DMS 273 (cell line): Measurements from ENCODE around the gene TMEM266.
"Not testable (repeated sequence)": the region's sequence is repeated elsewhere in the genome, so short reads cannot be mapped to it uniquely, and the experiment has no call there.

Source experiments
- DNase-seq: peaks from one replicate; lab custom pipeline; 2025; ENCODE audit not compliant: unreplicated experiment; lab: John Stamatoyannopoulos, UW

TMEM266 gene

GRCh38 chr15:76059320-76060117 lies at the start of gene TMEM266:
TMEM266 (plus strand) TSS chr15:76059985; CDS start chr15:76134264, 74,279 bp downstream.
- peak; percentile 90 for DNase-seq

GRCh38 chr15:76010613-76011012 lies 49.2 kb upstream of the TMEM266 start:
- no peak for DNase-seq

GRCh38 chr15:76011627-76012551 lies 47.9 kb upstream of the TMEM266 start, which contains the start of gene NRG4:
NRG4 (minus strand) TSS chr15:76012424; CDS start chr15:76011230, 1,194 bp downstream.
- peak; percentile 5 for DNase-seq

- DNase-seq, result not testable (repeated sequence)
Measured at GRCh38 chr15:76013470-76013869, 46.3 kb upstream of the TMEM266 start.

- no peak for DNase-seq
Measured at GRCh38 chr15:76024021-76024768, 35.6 kb upstream of the TMEM266 start.

GRCh38 chr15:76032046-76032445 lies 27.7 kb upstream of the TMEM266 start:
- DNase-seq, result no peak

- DNase-seq, result no peak
Measured at GRCh38 chr15:76033438-76033837, 26.3 kb upstream of the TMEM266 start.

GRCh38 chr15:76034111-76034510 lies 25.7 kb upstream of the TMEM266 start:
- no peak for DNase-seq

GRCh38 chr15:76035593-76035992 lies 24.2 kb upstream of the TMEM266 start:
- no peak for DNase-seq

GRCh38 chr15:76038512-76038911 lies 21.3 kb upstream of the TMEM266 start:
- DNase-seq, result no peak

GRCh38 chr15:76054201-76054600 lies 5.6 kb upstream of the TMEM266 start:
- DNase-seq, result not testable (repeated sequence)

GRCh38 chr15:76056931-76057330 lies 2.9 kb upstream of the TMEM266 start:
- DNase-seq, result no peak

- peak; percentile 58 for DNase-seq
Measured at GRCh38 chr15:76057332-76058000, 2.3 kb upstream of the TMEM266 start.

- peak; percentile 66 for DNase-seq
Measured at GRCh38 chr15:76058714-76059319, 968 bp upstream of the TMEM266 start.

- peak; percentile 44 for DNase-seq
Measured at GRCh38 chr15:76060118-76060989, 569 bp downstream of the TMEM266 start.

GRCh38 chr15:76061700-76062099 lies 1.9 kb downstream of the TMEM266 start:
- DNase-seq, result no peak

GRCh38 chr15:76062286-76062685 lies 2.5 kb downstream of the TMEM266 start:
- no peak for DNase-seq

GRCh38 chr15:76064375-76064774 lies 4.6 kb downstream of the TMEM266 start:
- DNase-seq, result no peak

- no peak for DNase-seq
Measured at GRCh38 chr15:76065245-76065644, 5.5 kb downstream of the TMEM266 start.
